Measurements from ENCODE around the gene ZFP36L2.
A peak's percentile ranks its signal among the peaks of the same experiment; 100 is the strongest.

ZFP36L2 gene

GRCh38 chr2:43226558-43226954, at the start of gene ZFP36L2:
TSS of gene ZFP36L2 (minus strand) at chr2:43226606. CDS start at chr2:43226315, 291 bp downstream.
- peak; percentile 92 for DNase-seq (ENCODE audit: low spot score)

GRCh38 chr2:43274721-43275120, 48.3 kb upstream of the ZFP36L2 start:
- DNase-seq (ENCODE audit: low spot score): no peak

GRCh38 chr2:43274055-43274454, 47.6 kb upstream of the ZFP36L2 start:
- no peak for DNase-seq (ENCODE audit: low spot score)

- DNase-seq (ENCODE audit: low spot score): no peak
Measured at GRCh38 chr2:43273529-43273928, 47.1 kb upstream of the ZFP36L2 start.

GRCh38 chr2:43270930-43271615, 44.7 kb upstream of the ZFP36L2 start:
- DNase-seq (ENCODE audit: low spot score): no peak

GRCh38 chr2:43270461-43270860, 44.1 kb upstream of the ZFP36L2 start:
- DNase-seq (ENCODE audit: low spot score): no peak

- DNase-seq (ENCODE audit: low spot score): no peak
Measured at GRCh38 chr2:43269706-43270105, 43.3 kb upstream of the ZFP36L2 start.

GRCh38 chr2:43269074-43269572, 42.7 kb upstream of the ZFP36L2 start:
- DNase-seq (ENCODE audit: low spot score): no peak

GRCh38 chr2:43268066-43268953, 41.9 kb upstream of the ZFP36L2 start:
- DNase-seq (ENCODE audit: low spot score): no peak

- DNase-seq (ENCODE audit: low spot score): no peak
Measured at GRCh38 chr2:43267381-43267780, 41.0 kb upstream of the ZFP36L2 start.

GRCh38 chr2:43266711-43267111, 40.3 kb upstream of the ZFP36L2 start:
- no peak for DNase-seq (ENCODE audit: low spot score)

GRCh38 chr2:43265421-43265820, 39.0 kb upstream of the ZFP36L2 start:
- no peak for DNase-seq (ENCODE audit: low spot score)

- no peak for DNase-seq (ENCODE audit: low spot score)
Measured at GRCh38 chr2:43265001-43265400, 38.6 kb upstream of the ZFP36L2 start.

- no peak for DNase-seq (ENCODE audit: low spot score)
Measured at GRCh38 chr2:43262951-43263350, 36.5 kb upstream of the ZFP36L2 start.

GRCh38 chr2:43262239-43262638, 35.8 kb upstream of the ZFP36L2 start:
- DNase-seq (ENCODE audit: low spot score): no peak

GRCh38 chr2:43259512-43259911, 33.1 kb upstream of the ZFP36L2 start:
- DNase-seq (ENCODE audit: low spot score): no peak

GRCh38 chr2:43258547-43259156, 32.2 kb upstream of the ZFP36L2 start:
- DNase-seq (ENCODE audit: low spot score): no peak

- no peak for DNase-seq (ENCODE audit: low spot score)
Measured at GRCh38 chr2:43255296-43255910, 29.0 kb upstream of the ZFP36L2 start.

- DNase-seq (ENCODE audit: low spot score): no peak
Measured at GRCh38 chr2:43254331-43254730, 27.9 kb upstream of the ZFP36L2 start.

GRCh38 chr2:43251171-43251731, 24.8 kb upstream of the ZFP36L2 start:
- DNase-seq (ENCODE audit: low spot score): peak; percentile 49

- DNase-seq (ENCODE audit: low spot score): no peak
Measured at GRCh38 chr2:43250015-43250414, 23.6 kb upstream of the ZFP36L2 start.

GRCh38 chr2:43248621-43249020, 22.2 kb upstream of the ZFP36L2 start:
- DNase-seq (ENCODE audit: low spot score): no peak
